Activated CD8-positive, alpha-beta memory T cell treated with anti-CD3 and anti-CD28 coated beads for 24 hours (primary cell): ENCODE measurements around the gene SLIT2.

Source experiments
- DNase-seq: peaks from one replicate; pipeline ENCODE4 v3.0.0-alpha.2; 2020

SLIT2 gene

DNA sequence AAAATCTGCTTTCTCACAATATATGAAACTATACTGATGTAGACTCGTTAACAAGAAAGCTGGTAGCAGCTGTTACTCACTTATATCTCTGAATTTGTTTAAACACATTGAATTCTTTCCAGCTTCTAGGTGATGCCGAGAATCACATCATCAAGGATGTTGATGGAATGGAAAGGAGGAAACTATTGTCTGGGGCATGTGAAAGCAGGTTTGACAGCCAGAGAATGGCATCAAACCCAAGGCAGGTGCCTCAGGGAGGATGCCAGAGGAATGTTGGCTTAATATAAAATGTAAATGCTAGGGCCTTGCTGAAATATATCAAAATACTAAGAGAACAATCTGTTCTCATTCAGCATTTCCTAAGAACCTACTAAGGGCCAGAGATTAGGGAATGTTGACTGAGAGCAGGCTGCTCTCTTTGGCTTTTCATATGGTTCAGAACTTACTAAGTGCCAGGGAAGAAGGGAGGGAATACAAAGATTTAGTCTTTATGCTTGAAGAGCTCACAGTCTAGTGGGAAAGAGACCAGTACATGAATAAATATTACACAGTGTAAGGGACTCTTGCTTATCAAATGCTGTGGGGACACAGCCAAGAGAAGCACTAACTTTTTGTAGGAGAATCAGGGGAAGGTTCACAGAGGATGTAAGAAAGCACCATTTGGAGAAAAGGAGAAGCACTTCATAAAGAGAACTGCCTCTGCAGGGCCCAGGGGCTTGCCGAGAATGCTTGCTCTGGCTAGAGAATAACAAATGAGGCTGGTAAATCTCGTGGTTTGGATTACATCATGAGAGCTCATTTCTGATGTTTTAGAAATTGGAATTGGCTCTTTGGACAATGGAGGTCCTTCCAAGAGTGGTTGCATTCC, 14.7 kb downstream of the SLIT2 start:
- no peak for DNase-seq

DNA sequence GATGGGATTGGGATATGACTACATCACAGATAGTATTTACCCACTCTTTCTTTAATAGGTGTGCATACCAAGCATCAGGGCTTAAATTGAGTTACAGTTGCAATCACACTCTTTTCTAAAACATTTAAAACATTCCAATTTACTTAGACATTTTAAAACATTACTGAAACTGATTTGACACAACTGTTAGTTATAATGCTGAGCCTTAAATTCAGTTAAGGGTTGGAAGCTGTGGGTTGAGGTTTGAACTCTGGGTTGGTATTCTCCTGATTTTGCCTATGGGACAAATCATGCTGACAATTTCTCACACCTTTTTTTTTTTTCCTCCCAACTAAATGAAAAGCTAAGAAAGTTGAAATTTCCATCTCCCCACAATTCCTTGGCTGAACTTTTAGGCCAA, 16.3 kb downstream of the SLIT2 start:
- no peak for DNase-seq

DNA sequence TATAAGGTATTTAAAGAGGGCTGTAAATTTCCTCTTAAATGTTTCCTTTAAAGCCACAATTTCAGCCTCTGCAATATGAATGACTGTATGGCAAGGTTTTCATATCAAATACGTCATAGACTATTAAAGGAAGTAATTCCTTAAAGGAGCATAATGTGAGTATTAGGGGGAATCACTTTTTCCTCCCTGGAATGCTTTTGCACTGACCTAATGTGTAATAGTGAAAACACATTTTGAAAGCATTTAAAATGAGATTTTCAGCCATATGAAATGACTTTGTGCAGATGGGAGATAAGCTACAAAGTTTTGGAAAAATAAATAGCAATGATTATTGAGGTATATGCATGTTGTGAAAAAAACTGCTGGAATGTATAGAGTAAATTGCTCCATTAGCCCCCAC, 17.6 kb downstream of the SLIT2 start:
- DNase-seq = no peak

DNA sequence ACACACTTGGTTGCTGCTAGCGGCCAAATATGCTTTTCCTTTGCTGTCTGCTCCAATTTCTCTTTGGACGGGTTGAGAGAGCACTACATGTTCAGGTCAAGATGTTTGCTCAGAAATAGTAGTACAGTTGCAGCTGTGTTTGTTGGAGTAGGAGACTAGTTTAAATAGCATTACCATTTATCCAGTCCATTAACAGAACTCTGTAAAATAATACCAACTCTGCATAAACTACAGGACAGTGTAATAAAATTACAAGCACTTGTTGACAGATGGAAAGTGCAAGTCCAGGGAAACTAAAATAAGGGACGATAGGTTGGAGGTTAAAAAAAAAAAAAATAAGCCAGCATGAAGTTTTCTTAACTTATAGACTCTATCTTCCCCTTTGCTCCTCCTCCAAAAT, 20.2 kb downstream of the SLIT2 start:
- DNase-seq = no peak

DNA sequence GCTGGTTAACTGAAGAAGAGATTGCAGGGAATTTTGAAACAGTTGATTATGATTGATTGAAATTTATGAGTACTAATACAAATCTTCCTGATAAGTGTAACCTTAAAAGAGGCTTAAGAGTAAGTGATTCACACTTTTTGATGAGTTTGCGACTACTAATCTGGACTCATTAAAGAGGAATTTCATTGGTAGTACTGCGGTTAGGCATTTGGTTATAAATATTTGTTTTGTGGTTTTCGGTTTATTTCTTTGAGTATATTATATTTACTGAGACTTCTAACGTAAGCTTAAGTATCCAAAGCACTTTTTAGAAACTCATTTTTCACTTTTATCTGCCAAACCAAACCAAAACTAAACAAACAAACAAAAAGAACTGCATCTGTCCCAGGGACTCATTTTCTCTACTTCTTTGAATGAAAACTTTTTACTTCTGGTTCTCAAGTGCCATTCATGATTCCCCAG, 20.7 kb downstream of the SLIT2 start:
- DNase-seq = no peak

DNA sequence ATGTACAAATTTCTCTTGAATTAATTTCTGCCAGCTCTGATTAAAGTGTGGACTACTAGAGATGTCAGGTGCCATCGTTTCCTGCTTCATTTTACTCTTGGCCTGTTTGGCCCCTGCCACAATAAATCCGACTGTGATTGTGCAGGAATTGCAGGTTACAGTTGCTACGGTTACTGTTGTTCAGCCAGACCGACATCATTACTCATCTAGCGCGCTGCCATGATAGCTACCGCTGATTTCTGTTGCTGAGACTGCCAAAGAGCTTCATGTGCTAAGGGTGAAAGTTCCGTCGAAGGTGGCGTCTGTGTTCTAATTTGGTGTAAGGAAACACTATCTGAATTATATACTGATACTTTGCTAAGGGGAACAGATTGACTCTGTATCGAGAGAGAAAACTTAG, 22.1 kb downstream of the SLIT2 start:
- DNase-seq = no peak

DNA sequence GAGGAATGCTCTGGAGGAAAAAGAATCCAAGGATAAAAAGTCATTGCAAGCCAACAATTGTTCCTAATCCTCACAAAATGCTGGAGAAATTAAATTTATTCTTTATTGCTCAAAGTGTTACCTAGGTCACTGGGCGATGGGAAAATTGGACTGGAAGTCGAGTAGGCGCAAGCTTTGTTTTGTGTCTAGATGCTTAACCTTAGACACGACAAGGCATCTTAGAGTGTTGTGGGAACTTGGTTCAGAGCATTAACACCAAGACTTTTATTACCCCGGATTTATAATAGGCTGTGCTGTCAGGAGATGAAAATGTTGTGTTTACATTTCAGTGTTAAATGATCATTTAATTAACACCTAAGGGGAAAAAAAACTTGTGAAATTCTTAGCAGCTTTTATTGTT, 25.1 kb downstream of the SLIT2 start:
- DNase-seq = no peak

DNA sequence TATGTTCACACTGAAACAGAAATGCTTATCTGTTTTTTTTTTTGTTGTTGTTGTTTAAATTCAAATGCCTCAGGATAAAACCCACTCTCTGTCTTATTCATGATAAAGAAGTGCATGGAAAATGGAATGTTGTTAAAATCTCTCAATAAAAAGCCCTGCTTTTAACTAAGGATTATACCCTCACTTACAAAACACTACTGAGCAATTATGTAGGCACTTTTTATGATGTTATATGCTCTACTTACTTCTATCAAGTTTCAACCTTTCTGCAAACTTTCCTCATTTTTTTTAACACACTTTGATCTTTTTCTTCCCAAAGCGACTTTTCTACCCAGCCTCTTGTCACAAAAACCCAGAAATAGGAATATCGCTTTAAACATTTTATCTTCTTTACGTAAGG, 26.5 kb downstream of the SLIT2 start:
- DNase-seq = no peak

DNA sequence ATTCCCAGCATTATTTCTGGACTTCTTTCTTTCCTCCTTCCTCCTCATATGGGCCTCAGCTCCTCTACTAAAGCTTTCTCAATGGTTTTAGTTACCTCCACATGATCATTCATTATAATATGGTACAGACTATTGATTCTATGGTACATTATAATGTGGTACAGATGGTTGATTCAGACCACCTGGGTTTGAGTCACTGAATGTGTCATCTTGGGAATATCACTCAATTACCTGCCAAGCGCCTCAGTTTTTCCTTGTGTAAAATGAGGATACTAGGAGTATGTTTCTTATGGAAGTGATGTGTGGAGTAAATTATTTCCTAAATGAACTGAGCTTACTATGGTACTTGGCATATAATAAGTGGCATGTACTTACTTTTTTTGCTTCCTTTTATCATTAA, 27.7 kb downstream of the SLIT2 start:
- DNase-seq = no peak

DNA sequence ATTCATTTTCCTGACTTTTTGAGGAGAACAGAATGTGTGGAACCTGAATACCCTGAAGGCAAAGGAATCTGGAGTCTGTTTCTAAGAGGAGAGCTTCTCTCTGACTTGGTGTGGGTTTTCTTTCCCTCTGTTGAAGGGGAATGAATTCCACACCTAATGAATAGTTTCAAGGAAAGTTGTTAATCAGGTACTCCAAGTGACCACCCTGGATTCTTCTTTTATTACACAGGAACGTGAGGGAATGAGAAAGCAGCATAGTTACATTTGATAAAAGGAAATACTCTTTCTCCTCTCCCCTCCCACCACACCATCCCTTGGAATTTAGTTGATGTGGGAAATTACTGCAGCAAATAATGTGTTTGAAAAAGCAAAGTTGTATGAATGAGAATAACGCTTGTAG, 29.7 kb downstream of the SLIT2 start:
- no peak for DNase-seq

DNA sequence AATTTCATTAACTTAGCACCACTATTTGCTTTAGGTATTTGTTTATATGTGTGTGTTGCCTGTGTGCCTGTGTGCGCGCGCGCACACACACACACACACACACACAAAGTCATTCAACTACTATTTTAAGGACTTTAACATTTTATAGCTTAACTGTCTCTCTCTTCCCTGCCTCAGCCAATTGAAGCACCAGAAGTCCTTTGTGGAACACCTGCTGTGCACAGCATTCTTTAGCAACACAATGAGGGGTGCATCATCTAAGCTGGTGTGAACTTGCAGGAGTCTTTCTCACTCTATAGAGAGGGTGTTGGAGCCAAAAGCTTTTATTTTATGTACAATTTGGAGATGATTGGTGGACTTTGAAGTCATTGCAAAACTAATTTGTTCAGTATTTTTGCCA, 31.3 kb downstream of the SLIT2 start:
- DNase-seq = no peak

DNA sequence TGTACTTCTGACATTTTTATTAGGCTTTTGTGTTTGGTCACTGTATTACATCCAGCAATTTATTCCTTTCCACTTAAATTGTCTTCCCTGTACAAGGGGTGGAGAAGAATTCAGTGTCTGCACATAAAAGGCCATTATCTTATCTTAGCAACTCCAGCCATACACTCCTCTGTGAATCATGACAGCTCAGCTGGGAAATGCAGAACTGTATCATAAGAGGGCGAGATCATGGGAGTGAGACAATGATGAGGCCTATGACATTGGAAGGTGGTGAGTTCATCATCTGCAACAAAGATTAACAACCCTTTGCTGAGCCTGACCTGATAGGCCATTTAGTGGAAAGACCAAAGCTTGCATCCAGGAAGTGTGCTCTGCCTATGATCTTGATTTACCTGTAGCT, 33.3 kb downstream of the SLIT2 start:
- no peak for DNase-seq

DNA sequence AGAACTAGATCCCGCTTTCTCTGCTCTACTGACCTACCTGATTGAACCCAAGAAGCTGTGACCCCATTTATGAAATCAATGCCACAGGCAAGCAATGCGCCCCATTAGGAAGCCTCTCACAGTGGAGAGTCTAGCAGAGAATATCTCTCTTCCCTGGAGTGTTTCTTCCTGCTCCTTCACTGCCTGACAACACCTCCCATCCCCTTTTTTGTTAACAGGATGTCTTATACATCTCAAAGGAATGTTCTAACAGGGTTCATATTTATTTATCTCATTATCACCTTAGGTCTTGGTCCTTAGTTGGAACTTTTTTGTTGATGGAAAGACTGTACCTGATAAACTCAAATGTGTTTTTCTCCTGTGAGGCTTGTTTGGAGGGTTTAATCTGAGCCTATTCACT, 35.5 kb downstream of the SLIT2 start:
- no peak for DNase-seq

DNA sequence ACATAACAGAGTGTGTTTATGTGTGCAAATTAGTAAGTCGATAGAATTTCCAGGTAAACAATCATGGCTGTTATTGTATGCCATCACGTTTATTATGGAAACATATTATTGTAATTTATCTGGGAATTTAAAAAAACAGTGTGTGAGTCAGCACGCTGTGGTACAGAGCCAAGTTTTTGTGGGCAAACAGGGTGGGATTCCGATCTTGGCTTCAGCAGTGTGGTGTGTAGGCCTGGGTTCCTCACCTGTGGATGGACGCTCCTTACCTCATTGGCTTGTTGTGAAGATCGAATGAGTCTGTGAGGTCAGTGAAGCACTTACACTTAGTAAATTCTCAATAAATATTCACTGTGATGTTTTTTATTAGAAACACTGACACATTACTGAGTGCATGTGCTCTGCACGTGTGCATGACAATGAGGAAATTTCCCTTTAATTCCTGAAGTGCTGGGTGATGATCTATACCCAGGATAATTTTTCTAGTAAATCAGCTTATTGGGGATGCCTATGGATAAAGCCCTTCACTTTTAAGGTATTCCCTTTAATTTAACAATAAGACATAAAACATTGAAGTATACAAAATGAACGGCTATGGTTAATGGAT, 36.4 kb downstream of the SLIT2 start:
- DNase-seq = no peak

DNA sequence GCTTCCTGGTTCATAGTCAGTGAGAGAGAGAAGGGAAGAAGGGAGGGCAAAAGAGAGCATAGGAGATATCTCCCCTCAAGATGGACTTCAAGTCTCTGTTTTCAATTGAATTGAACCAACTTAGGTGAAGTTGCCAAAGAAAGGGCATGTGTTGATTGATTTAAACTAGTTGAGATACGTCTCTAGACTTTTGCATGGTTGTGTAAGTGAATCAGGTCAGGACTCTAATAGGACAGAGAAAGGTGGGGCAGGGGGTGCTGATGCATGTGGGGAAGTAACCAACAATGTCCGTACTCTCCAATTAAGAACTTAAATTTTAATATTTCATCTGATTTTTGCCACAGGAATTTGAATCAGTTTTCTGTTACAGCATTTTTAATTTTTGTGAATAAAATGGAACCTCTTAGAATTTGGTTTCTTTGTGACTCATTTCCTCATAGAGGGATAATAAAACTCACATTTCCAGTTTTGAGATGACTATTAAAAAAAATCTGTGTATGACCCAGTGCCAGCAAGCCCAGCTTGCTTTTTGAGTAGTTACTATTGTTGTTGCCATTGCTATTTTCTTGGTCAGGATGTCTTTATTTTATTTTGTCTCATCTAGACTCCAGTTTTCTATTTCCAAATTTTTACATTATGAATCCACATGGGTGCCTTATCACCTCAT, 37.3 kb downstream of the SLIT2 start:
- DNase-seq = no peak

DNA sequence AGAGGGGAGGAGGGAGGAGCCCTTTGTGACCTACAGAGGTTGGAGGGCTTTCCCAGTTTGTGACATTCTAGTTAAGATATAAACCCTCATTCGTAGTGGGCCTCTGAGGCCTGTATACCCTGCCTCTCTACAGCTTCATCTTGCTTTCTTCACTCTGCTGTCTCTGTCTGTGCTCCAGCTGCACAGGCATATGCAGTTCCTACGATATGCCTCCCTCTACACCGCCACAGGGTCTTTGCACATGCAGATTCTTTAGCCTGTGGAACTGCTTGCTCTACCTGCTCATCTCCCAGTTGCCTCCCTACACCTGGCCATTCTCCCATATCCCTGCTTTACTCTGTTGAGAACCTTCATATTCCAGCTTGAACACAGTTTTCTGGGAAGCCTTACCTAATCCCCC, 38.1 kb downstream of the SLIT2 start:
- DNase-seq = no peak

DNA sequence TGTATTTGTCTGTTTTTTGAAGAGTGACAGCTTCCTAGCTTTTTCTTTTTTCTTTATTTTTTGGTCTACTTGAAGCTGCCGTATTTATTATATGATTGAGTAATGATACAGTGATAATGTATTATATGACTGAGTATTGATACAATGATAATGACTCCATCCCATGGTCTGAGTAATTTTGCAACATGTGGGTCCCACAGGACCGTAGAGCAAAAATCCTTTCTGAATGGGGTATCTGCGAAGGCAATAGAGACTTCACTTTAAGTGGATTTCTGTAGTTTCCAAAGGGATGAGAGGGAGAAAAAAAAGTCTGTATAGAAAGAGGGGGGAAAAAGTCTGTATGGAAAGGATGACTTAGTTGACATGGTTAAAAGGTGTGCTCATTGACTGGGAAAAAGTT, 41.0 kb downstream of the SLIT2 start:
- DNase-seq = no peak

DNA sequence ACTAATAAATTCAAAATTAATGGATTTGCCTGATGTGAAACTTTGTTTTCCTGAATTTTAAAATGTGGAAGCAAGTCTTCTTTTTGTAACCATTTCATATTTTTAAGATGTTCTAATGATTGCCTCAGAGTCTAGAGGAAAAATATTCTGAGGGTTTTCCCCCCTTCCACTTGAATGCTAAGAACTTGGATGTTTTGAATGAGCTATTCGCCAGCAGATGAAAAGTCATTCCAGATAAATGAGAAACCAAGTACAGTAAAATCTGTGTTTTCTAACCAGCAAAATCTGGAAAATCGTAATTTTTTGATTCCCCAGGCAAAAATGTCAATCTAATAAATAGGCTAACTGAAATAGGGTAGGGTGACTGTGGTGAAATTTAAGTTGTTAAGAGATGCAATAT, 45.6 kb downstream of the SLIT2 start:
- DNase-seq = no peak

DNA sequence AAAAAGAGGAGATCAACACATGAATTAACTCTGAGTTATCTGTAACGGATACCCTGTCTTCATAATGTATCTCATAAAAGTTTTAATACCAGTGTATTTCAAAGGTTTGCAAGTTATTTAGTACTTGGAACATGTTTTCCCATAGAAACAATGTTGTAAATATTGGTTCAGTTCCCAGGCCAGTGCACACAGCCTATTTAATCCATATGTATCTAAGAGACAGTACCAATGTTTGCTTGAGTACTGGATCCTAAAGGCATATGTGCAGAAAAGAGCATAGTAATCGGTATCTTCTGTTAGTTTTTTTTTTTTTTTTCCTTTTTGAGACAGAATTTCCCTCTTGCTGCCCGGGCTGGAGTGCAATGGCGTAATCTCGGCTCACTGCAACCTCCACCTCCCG, 46.1 kb downstream of the SLIT2 start:
- DNase-seq = no peak

DNA sequence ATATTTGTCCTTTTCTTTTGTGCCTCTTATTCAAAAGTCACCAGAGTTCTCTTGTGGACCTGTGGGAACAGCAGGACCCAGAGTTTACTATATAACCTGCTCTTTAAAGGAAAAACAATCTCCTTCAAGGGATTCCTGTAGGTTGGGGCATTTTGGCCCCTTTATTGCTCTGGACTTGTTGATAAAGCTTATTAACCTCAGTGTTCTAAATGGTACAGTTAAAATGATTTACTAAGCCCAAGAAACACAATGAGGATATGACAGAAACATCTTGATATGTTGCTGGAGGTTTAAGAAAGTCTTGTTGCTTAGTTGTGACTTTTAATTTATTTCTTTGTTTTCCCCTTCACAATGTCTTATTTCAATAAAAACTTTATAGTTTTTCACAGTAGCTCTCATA, 46.8 kb downstream of the SLIT2 start:
- DNase-seq = no peak

DNA sequence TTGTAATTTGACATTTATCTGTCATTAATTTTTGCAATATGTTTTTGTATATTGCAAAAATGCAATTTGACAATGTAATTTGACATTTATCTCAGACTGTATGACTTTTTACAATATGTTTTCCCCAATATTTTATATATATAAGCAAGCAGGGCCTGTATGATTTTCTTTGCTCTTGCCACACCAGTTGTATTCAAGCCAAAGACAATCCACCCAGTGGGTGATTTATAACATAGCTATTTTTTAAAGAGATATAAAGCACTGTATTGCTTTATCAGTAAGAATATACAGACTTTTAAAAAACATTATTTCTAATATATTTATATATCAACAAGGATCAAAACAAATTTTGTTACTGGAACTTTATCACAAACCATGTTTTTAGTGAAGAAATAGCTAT, 47.3 kb downstream of the SLIT2 start:
- DNase-seq = no peak

DNA sequence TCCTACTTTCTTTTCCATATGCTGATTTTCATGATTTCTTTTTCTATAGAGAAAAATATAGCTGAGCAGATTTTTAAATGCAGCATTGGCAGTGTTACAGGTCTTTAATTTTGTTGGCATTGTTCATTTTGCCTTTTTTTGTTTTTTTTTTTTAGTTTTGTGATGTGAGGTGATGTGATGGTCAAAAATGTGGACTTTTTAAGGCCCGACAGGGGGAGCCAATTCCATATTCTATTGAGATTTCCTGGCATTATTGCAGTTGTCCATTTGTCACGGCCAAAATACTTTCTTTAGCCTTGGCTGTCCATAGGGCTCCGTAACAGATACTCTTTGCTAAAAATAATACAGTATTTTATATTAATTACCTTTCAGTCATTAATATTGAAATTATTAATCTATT, 47.8 kb downstream of the SLIT2 start:
- no peak for DNase-seq

DNA sequence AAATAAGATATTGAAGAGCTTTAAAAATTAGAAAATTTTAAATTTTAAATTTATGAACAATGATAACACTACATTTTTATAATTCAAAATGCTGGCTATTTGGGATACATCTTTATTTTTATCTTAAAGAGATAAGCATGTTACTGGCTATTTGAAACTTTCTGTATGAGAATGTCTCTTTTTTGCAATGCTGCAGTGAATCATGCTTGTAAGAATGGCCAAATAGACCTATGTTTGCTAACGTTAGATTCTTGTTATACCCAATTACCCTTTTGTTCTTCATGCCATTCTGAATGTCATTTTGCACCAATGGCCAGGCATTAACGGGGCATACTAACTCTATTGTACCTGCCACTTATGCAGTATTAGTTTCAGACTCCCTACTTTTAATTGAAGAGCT, 49.5 kb downstream of the SLIT2 start:
- DNase-seq = no peak
